Astrocyte of the cerebellum (primary cell): ENCODE measurements around the gene LPCAT3.

Experiments
- DNase-seq: peaks from one replicate; pipeline ENCODE4 v3.0.0-alpha.2; 2011; ENCODE audit warnings: low read depth
- H3K4me3 ChIP-seq: 2 replicates; pipeline ENCODE4 v1.5.1; 2011; ENCODE audit warnings: mild to moderate bottlenecking, low read depth, low read length, moderate library complexity
- in situ Hi-C: cut with HindIII; loops from 2 replicates; pipeline ENCODE4 v1.10.0; 2017; ENCODE audit warnings: low sequenced_read_pairs
- TF ChIP-seq, protein P1 (sequence below): IDR thresholded peaks from 2 replicates; pipeline ENCODE4 v1.5.1; 2012; ENCODE audit warnings: low read length, low read depth, moderate library complexity, mild to moderate bottlenecking; ENCODE audit errors: missing control alignments

LPCAT3 gene

DNA sequence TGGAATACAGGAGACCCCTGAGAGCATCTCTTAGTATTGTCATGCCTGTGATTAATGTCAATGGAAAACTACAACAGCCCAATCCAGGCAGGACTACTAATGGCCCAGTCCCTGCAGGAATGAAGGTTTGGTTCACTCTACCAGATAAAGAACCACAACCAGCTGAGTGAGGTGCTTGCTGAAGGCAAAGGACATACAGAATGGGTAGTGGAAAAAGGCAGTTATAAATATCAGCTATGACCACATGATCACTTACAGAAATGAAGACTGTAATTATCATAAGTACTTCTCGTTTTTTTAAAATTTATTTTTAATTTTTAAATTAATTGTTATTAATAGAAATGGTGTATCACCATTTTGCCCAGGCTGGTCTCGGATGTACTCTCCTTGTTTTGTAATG is 17.2 kb upstream of the LPCAT3 start:
- DNase-seq = no peak
- in situ Hi-C loops = no loop called here
- no peak overlapping the region for H3K4me3 ChIP-seq
- TF ChIP-seq, protein P1, sequence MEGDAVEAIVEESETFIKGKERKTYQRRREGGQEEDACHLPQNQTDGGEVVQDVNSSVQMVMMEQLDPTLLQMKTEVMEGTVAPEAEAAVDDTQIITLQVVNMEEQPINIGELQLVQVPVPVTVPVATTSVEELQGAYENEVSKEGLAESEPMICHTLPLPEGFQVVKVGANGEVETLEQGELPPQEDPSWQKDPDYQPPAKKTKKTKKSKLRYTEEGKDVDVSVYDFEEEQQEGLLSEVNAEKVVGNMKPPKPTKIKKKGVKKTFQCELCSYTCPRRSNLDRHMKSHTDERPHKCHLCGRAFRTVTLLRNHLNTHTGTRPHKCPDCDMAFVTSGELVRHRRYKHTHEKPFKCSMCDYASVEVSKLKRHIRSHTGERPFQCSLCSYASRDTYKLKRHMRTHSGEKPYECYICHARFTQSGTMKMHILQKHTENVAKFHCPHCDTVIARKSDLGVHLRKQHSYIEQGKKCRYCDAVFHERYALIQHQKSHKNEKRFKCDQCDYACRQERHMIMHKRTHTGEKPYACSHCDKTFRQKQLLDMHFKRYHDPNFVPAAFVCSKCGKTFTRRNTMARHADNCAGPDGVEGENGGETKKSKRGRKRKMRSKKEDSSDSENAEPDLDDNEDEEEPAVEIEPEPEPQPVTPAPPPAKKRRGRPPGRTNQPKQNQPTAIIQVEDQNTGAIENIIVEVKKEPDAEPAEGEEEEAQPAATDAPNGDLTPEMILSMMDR = no peak

DNA sequence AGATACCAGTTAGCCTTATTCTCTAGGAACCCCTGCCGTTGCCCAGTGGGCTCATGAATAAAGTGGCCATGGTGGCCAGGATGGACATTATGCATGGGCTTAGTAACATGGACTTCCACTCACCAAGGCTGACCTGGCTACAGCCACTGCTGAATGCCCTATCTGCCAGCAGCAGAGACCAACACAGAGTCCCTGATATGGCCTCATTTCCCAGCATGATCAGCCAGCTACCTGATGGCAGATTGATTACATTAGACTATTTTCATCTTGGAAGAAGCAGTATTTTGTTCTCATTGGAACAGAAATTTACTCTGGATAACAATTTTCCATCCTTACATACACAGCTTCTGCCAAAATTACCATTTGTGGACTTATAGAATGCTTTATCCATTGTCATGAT is 16.2 kb upstream of the LPCAT3 start:
- TF ChIP-seq, protein P1 = no peak
- H3K4me3 ChIP-seq = no peak overlapping the region
- DNase-seq = no peak
- in situ Hi-C loops = no loop called here

DNA sequence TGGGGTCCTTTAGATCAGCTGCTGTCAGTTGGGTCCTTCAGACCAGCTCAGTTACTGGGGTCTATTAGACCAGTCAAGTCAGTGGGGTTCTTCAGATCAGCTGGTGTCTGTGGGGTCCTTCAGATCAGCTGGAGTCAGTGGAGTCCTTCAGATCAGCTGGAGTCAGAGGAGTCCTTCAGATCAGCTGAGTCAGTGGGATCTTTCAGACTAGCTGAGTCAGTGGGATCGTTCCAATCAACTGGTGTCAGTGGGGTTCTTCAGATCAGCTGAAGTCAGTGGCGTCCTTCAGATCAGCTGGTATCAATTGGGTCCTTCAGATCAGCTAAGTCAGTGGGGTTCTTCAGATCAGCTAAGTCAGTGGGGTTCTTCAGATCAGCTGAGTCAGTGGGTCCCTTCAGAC is 14.7 kb upstream of the LPCAT3 start:
- DNase-seq = no peak
- H3K4me3 ChIP-seq = no peak overlapping the region
- TF ChIP-seq, protein P1 = no peak

DNA sequence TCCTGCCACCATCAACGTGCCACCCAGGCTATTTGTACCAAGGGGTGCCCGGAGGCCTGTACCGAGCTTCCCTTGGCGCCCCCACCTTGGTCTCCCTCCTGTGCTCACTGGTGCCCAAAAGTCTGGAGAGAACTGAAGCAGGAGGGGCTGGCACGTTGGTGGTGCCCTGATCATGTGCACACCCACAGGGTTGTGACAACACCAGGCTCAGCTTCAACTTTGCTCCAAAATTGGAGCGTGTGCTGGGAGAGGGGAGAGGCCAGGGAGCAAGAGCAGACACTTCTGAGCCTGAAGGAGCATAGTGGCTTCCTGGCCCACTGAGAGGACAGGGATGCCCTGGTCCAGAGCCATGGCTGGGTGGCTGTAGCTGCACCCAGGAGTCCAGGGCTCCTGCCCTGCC is 13.0 kb upstream of the LPCAT3 start:
- no peak for DNase-seq
- in situ Hi-C loops = no loop called here
- H3K4me3 ChIP-seq = no peak overlapping the region
- TF ChIP-seq, protein P1 = no peak

More for the DNA sequence above, 14.7 kb upstream of the LPCAT3 start:
- in situ Hi-C loops = no loop called here

DNA sequence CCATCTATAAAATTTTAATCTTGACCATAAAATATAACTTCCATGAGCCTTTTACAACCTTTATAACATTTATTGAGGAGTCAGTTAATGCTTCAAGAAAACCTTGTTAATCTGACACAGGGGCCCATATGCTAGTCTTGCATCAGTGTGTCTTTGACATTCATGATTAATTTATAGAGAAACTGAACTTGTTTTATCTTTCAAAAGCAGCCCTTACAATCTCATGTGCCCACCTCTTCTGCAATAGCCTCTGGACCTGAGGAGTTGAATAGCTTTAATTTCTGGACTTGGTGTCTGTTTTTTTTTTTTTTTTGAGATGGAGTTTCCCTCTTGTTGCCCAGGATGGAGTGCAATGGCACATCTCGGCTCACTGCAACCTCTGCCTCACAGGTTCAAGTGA is 8.6 kb upstream of the LPCAT3 start:
- TF ChIP-seq, protein P1 = no peak
- DNase-seq = no peak
- in situ Hi-C loops = no loop called here
- H3K4me3 ChIP-seq = no peak overlapping the region

DNA sequence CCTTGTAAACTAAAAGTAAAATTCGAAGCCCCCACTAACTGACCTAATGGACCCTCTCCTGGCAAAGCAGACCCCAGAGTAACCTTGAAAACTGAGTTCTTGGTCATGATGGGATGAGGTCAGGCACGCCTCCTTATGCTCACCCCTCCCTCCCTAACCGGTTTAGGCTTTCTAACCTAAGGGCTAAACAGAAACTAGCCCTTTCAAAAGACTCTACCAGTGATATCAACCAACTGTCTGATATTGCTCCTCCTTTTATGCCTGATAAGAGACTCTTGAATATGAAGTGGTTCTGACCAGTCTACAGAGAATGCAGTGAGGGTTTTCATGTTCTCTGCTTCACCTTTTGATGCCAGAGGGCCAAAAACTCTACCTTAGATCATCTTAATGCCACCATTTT is 4.8 kb upstream of the LPCAT3 start:
- in situ Hi-C loops = no loop called here
- DNase-seq = no peak
- TF ChIP-seq, protein P1 = no peak

DNA sequence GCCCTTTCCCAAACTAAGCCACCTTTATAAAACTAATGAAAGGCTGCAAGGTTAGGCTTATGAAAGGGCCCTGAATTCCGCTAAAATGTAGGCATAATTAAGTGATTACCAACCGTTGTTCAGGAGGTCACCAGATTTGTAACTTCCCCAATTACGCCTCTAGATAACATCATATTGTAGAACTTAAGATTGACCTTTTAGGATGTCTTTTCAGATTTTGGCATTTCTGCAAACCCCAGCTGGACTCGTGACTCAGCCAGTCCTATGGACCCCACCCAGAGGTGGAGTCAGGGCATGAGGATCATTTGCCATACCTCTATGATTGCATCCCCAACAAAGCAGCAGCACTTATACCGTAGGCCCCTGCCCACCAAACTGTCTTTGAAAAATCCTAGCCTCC is 3.7 kb upstream of the LPCAT3 start:
- TF ChIP-seq, protein P1 = no peak
- in situ Hi-C loops = no loop called here
- no peak for DNase-seq
- H3K4me3 ChIP-seq = no peak overlapping the region

More for the DNA sequence above, 4.8 kb upstream of the LPCAT3 start:
- no peak overlapping the region for H3K4me3 ChIP-seq
